Left ventricle myocardium inferior (tissue), 1 donor: Measurements from ENCODE around the gene RAB6B. TPM values are rescaled to one million over a fixed set of nuclear protein-coding genes. Genes with fewer than 3 reads are reported as not detected.

Source experiments
- DNase-seq: peaks from one replicate; pipeline ENCODE4 v3.0.0-alpha.2; 2020
- H3K27ac ChIP-seq: fragments of 200-600 bp; replicated peaks from 2 replicates; pipeline ENCODE4 v1.8.0; 2021
- H3K27me3 ChIP-seq: fragments of 200-600 bp; 2 replicates; pipeline ENCODE4 v1.8.0; 2021; ENCODE audit warnings: low read depth
- H3K36me3 ChIP-seq: fragments of 200-600 bp; 2 replicates; pipeline ENCODE4 v1.8.0; 2021
- H3K4me1 ChIP-seq: fragments of 200-600 bp; 2 replicates; pipeline ENCODE4 v1.8.0; 2021
- H3K4me3 ChIP-seq: fragments of 200-600 bp; 2 replicates; pipeline ENCODE4 v1.8.0; 2021; ENCODE audit warnings: mild to moderate bottlenecking, moderate library complexity
- H3K9me3 ChIP-seq: fragments of 200-600 bp; replicated peaks from 2 replicates; pipeline ENCODE4 v1.8.0; 2021
- intact Hi-C: fragments of 100-400 bp; cut with micrococcal nuclease; formaldehyde crosslinking; loops from one replicate; pipeline ENCODE4 v1.11.0; 2022
- total RNA-seq: library from RNA; stranded (reverse); fragmentation: NEBNext Ultra II Directional; extraction: Animal tissue kit (Norgen Biotek cat#: 25700); gene quantifications from one replicate; pipeline ENCODE4 v1.2.1, GENCODE V29; 2021
- TF ChIP-seq, protein P1 (sequence below): fragments of 200-600 bp; IDR thresholded peaks from 2 replicates; pipeline ENCODE4 v1.8.0; 2021; ENCODE audit warnings: antibody characterized with exemption, mild to moderate bottlenecking, borderline replicate concordance
- donor health status: DM: no; HTN: yes; CAD: no; lungs with severe emphysema.

The RAB6B gene
- total RNA-seq, 1 donor from 2014 or later, result 59.1 TPM

DNA sequence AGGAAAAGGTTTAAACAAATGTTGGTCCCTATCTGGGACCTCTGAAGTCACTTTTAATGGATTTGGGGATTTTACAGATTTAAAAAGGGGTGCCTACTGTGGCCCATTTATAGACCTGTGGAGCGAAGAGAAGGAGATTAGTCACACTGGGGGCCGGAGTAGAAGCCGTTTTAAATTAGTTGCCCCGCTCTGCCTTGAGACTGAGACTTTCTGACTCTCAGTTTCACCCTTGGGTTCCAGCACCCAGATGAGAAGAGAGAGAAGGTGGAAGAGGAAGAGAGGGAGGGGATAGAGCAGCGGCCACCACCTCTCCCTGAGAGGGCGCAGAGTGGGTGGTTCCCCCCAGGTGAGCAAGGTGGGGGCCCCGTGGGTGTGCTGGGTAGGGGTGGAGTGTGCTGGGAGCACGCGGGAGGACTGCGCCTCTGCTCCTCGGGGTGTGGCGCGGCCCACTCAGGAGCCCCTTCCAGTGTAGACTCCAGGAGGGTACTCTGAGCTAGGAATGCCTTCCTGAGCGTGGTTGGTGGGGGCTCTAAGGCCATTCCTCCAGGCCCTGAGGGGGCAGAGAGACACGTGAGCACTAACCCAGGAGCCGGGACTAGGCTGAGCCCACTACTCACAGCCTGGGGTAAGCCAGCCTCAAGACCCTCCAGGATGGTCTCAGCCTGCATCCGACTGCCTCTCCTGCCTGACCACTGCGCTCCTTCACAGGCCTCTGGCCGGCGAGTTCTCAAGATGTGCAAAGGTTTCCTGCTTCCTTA, 32.6 kb upstream of the RAB6B start:
- H3K27me3 ChIP-seq, result no peaks in the 10 kb centered on the region
- TF ChIP-seq, protein P1, sequence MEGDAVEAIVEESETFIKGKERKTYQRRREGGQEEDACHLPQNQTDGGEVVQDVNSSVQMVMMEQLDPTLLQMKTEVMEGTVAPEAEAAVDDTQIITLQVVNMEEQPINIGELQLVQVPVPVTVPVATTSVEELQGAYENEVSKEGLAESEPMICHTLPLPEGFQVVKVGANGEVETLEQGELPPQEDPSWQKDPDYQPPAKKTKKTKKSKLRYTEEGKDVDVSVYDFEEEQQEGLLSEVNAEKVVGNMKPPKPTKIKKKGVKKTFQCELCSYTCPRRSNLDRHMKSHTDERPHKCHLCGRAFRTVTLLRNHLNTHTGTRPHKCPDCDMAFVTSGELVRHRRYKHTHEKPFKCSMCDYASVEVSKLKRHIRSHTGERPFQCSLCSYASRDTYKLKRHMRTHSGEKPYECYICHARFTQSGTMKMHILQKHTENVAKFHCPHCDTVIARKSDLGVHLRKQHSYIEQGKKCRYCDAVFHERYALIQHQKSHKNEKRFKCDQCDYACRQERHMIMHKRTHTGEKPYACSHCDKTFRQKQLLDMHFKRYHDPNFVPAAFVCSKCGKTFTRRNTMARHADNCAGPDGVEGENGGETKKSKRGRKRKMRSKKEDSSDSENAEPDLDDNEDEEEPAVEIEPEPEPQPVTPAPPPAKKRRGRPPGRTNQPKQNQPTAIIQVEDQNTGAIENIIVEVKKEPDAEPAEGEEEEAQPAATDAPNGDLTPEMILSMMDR, result no peak
- intact Hi-C loops, result loop anchor here (5.0 kb wide), 1 partner anchor 111 kb away; no protein-coding TSS in a partner anchor
- H3K27ac ChIP-seq, result no peak overlapping the region
- no peaks in the 10 kb centered on the region for H3K9me3 ChIP-seq
- no peaks in the 10 kb centered on the region for H3K36me3 ChIP-seq
- no peak for DNase-seq
- peaks cover 12% of the 10 kb centered on the region for H3K4me1 ChIP-seq
- peak overlapping the region; percentile 75 for H3K4me3 ChIP-seq

DNA sequence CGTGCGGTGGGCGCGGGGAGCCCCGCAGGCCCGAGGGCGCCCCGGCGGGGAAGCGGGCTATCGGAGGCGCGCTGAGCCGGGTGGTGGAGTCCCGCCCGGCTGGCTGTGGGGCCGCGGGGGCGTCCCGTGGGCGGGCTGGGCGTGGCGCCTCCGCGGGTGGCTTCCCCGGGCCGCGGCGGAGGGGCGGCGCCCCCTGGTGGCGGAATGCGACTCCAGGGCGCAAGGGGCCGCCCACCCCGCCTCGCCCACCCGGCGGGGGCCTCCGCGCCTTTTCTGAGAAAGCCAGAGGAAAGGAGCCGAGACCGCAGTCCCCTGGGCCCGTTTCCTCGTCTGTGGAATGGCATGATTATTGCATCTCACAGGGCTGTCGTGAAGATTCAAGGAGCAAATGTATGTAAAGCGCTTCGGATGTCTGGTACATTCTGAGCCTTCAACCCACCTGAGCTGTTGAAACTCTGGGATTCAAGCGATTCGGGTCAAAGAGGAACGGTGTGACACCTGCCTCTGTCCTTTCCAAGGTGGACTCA, 31.9 kb upstream of the RAB6B start:
- H3K4me1 ChIP-seq, result peaks cover 12% of the 10 kb centered on the region
- H3K9me3 ChIP-seq, result no peaks in the 10 kb centered on the region
- H3K27ac ChIP-seq, result no peak overlapping the region
- TF ChIP-seq, protein P1, result peak; percentile 90
- H3K27me3 ChIP-seq, result no peaks in the 10 kb centered on the region
- peak overlapping the region; percentile 75 for H3K4me3 ChIP-seq
- intact Hi-C loops, result loop anchor here (5.0 kb wide), 1 partner anchor 110 kb away; no protein-coding TSS in a partner anchor
- peak; percentile 70 for DNase-seq
- no peaks in the 10 kb centered on the region for H3K36me3 ChIP-seq

DNA sequence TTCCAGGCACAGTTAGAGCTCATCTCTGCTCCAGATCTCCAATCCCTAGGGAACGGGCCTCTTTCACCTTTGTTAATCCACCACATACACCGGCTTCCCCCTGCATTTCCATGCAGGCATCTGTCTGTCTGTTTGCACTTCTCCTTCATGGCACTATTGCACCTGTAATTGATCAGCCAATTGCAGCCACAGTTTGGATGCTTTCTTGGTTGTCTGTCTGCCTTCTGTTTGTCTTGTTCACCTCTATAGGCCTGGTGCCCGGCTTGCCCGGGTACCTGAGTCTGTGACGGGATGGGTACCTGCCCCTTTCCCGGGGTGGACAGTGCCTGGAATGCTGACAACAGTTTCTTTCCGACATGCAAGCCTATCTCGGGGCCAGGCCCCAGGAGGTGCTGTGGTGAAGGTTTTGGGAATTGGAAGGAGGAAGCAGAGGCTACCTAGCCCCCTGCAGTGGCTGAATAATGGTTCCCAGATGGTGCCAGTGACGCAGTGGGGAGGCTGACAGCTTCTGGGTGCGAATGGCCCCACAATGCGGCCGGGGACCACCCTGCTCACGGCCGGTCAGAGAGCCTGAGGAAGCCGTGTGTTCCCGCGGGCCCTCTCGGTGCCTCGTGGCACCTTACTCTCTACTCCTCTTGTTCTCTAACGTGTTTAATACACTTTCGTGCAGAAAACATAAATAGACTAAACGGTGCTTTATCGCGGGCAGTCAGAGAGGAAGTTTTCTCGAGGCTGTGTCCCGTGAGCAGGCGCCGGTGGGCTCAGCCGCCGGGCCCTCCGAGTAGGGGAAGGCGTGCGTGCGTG, 31.3 kb upstream of the RAB6B start:
- intact Hi-C loops, result loop anchor here (5.0 kb wide), 1 partner anchor 110 kb away; no protein-coding TSS in a partner anchor
- Histone ChIP-seq H3K27ac (no peak overlapping the region), H3K4me3 (peak overlapping the region; percentile 75)

DNA sequence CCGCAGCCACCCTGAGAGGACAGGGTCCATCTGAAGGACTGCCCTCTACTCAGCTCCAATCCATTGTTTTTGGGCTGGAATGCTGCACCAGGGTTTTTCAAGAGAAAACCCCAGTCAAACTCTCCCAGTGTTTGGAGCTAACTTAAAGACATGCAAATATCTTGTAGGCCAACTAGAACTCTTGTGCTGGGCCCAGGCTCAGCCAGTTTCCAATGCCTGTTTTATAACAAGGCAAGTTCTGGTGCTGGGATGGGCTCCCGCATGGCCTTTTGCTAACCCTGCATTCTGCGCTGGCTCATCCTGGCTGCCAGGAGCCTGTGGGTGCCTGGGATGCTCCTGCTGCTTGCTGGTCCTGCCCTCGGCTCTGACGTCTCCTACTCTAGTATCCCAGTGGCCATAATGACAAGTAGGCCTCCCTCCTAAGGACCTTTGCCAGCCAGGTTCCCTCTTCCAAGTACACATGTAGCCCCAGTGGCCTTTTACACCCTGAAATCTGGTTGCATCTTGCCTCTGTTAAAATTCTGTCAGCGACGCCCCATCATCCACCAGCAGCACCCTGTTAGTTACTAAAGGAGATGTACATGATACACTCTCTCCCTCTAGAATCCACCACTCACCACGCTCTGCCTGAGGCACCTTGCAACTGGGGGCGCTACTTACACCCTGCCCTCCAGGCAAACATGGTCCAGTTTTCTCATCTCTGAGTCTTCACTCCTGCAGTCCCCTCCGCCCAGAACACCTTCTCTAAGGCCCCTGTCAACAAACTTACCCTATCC, 30.5 kb upstream of the RAB6B start:
- H3K9me3 ChIP-seq, result no peaks in the 10 kb centered on the region
- no peak overlapping the region for H3K4me3 ChIP-seq
- H3K27me3 ChIP-seq, result no peaks in the 10 kb centered on the region
- intact Hi-C loops, result loop anchor here (5.0 kb wide), 1 partner anchor 109 kb away; no protein-coding TSS in a partner anchor
- no peak for DNase-seq
- no peaks in the 10 kb centered on the region for H3K36me3 ChIP-seq
- no peak overlapping the region for H3K27ac ChIP-seq
- peaks cover 12% of the 10 kb centered on the region for H3K4me1 ChIP-seq
- TF ChIP-seq, protein P1, result no peak

More for the DNA sequence above, 31.3 kb upstream of the RAB6B start:
- TF ChIP-seq, protein P1, result no peak
- peaks cover 12% of the 10 kb centered on the region for H3K4me1 ChIP-seq
- H3K9me3 ChIP-seq, result no peaks in the 10 kb centered on the region
- no peaks in the 10 kb centered on the region for H3K36me3 ChIP-seq
- H3K27me3 ChIP-seq, result no peaks in the 10 kb centered on the region
- no peak for DNase-seq

DNA sequence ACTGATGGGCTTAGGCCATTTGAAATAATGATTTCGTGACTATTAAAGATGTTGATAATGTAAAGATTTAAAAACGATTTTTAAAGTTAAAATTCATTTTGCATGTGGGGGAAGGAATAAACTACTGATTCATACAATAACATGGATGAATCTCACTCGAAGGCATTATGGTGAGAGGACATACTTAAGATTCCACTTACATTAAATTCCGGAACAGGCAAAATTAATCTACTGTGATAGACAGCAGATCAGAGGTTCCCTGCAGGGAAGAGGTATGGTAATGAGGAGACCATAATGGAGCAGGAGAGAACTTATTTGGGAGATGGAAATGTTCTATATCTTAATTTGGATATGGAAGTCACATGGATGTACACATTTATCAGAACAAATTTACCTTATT, 28.4 kb upstream of the RAB6B start:
- no peak for DNase-seq
- Histone ChIP-seq H3K27me3 (peaks cover 2% of the 10 kb centered on the region), H3K27ac (no peak overlapping the region), H3K9me3 (no peaks in the 10 kb centered on the region), H3K36me3 (no peaks in the 10 kb centered on the region), H3K4me1 (peaks cover 12% of the 10 kb centered on the region), H3K4me3 (no peak overlapping the region)
- TF ChIP-seq, protein P1, result no peak
- intact Hi-C loops, result no loop called here
